Skeletal muscle tissue (tissue), 4 donors: ENCODE data around the gene ARFRP1. TPM values are rescaled to one million over a fixed set of nuclear protein-coding genes. Genes with fewer than 3 reads are reported as not detected.
"Not testable (repeated sequence)": the region's sequence is repeated elsewhere in the genome, so short reads cannot be mapped to it uniquely, and the experiment has no call there.

Experiments used
- H3K27ac ChIP-seq: one replicate; pipeline ENCODE4 v1.7.0; 2013; ENCODE audit warnings: mild to moderate bottlenecking, low read depth, low read length, inconsistent platforms
- H3K27me3 ChIP-seq, 3 donors: one replicate each; pipeline ENCODE4 v1.7.0; 2013; ENCODE audit warnings: low read length in 3 of 3; ENCODE audit not compliant: control insufficient read depth in 3 of 3, insufficient read depth in 3 of 3
- H3K36me3 ChIP-seq, 3 donors: one replicate each; pipeline ENCODE4 v1.7.0; 2013; ENCODE audit warnings: low read length in 3 of 3; ENCODE audit not compliant: control insufficient read depth in 3 of 3, insufficient read depth in 3 of 3
- H3K4me1 ChIP-seq, 3 donors: one replicate each; pipeline ENCODE4 v1.7.0; 2013; ENCODE audit warnings: low read length in 3 of 3, mild to moderate bottlenecking in 3 of 3; ENCODE audit not compliant: control insufficient read depth in 3 of 3, insufficient read depth in 3 of 3
- H3K4me3 ChIP-seq, 3 donors: one replicate each; pipeline ENCODE4 v1.7.0; 2013; ENCODE audit warnings: low read length in 3 of 3
- H3K9ac ChIP-seq, 3 donors: one replicate each; pipeline ENCODE4 v1.7.0; 2013; ENCODE audit warnings: low read length in 3 of 3, mild to moderate bottlenecking in 3 of 3, moderate library complexity in 2 of 3, low read depth in 1 of 3
- H3K9me3 ChIP-seq, 3 donors: one replicate each; pipeline ENCODE4 v1.7.0; 2013; ENCODE audit warnings: low read length in 3 of 3; ENCODE audit not compliant: control insufficient read depth in 3 of 3
- total RNA-seq: library from RNA; depleted of rRNA; stranded (reverse); fragments of >200 nt; gene quantifications from one replicate; pipeline ENCODE4 v1.2.3, GENCODE V29; 2014
- donor health status: Osteomylitis.

The ARFRP1 gene
- total RNA-seq, 1 donor from 2014 or later = 13.0 TPM

GRCh38 chr20:63663332-63664066 is 44.3 kb downstream of the ARFRP1 start:
- H3K4me1 ChIP-seq = peaks cover 8 to 13% (median 10%) of the 10 kb centered on the region in 3 donors
- H3K9me3 ChIP-seq = no peaks in the 10 kb centered on the region
- H3K27me3 ChIP-seq = no peaks in the 10 kb centered on the region
- H3K36me3 ChIP-seq = peaks cover 37 to 61% (median 49%) of the 10 kb centered on the region in 3 donors
- H3K27ac ChIP-seq = no peak overlapping the region
- no peak overlapping the region for H3K4me3 ChIP-seq
- no peak overlapping the region for H3K9ac ChIP-seq

- no peak overlapping the region for H3K27ac ChIP-seq
- H3K27me3 ChIP-seq = no peaks in the 10 kb centered on the region
- H3K9ac ChIP-seq = no peak overlapping the region
- H3K9me3 ChIP-seq = no peaks in the 10 kb centered on the region
- H3K4me3 ChIP-seq = no peak overlapping the region
- peaks cover 10 to 16% (median 14%) of the 10 kb centered on the region in 3 donors for H3K4me1 ChIP-seq
- H3K36me3 ChIP-seq = peaks cover 36 to 54% (median 46%) of the 10 kb centered on the region in 3 donors
Observed at GRCh38 chr20:63662813-63663189, 45.0 kb downstream of the ARFRP1 start.

DNA sequence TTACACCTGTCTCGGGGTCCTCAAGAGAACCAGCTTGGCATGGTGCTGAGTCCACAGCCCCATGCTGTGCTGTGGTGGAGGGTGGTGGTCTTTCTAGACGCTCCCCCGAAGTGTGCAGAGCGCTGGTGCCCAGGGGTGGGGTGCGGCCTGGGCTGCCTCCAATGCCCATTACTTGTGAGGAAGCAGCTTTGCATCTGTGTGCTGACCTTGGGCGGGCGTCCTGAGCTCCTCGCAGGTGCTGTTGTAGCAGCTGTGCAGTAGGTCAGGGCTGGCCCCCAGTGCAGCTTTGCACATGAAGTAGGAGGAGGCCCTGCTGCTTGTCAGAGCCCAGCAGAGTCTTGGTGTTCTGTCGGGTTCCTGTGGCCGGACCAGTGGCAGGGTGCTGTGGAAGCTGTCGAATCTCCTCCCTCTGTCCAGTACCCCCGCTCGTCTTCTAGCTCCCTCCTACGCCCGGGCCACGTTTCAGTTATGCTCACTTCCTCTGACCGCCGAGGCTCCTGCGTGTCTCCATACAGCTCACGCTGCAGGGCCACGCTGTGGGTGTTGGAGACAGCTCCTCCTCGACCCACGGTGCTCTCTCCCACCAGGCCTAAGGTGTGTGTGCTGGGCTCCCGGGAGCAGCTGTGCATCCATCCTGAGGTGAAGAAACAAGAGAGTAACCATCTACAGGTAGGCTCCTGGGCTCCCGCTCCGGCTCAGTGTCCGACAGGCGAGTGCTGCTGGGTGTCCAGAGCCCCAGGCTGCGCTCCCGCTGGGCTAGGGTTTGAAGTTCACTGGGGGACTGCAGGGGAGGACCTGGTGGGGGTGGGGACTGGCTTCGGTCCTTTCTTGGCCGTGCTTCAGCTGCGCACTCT is 45.6 kb downstream of the ARFRP1 start:
- peaks cover 31 to 48% (median 39%) of the 10 kb centered on the region in 3 donors for H3K36me3 ChIP-seq
- no peak overlapping the region for H3K27ac ChIP-seq
- no peak overlapping the region for H3K9ac ChIP-seq
- H3K9me3 ChIP-seq = no peaks in the 10 kb centered on the region
- H3K27me3 ChIP-seq = no peaks in the 10 kb centered on the region
- no peak overlapping the region for H3K4me3 ChIP-seq
- peaks cover 16 to 22% (median 21%) of the 10 kb centered on the region in 3 donors for H3K4me1 ChIP-seq

DNA sequence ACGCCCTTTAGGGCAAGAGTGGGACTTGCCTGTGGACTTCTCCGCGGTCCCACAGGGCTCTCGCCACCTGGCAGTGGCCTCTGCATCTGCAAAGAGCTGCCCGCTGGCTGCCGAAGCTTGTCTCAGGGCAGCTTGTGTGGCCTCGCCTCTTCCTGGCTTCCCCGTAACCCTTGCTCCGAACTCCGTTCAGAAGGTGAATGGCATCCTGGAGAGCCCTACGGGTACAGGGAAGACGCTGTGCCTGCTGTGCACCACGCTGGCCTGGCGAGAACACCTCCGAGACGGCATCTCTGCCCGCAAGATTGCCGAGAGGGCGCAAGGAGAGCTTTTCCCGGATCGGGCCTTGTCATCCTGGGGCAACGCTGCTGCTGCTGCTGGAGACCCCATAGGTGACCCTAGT is 46.7 kb downstream of the ARFRP1 start:
- peaks cover 26 to 42% (median 33%) of the 10 kb centered on the region in 3 donors for H3K36me3 ChIP-seq
- H3K9ac ChIP-seq = no peak overlapping the region
- peaks cover 22 to 27% (median 23%) of the 10 kb centered on the region in 3 donors for H3K4me1 ChIP-seq
- H3K9me3 ChIP-seq = no peaks in the 10 kb centered on the region
- H3K27ac ChIP-seq = no peak overlapping the region
- H3K4me3 ChIP-seq = no peak overlapping the region
- H3K27me3 ChIP-seq = no peaks in the 10 kb centered on the region

DNA sequence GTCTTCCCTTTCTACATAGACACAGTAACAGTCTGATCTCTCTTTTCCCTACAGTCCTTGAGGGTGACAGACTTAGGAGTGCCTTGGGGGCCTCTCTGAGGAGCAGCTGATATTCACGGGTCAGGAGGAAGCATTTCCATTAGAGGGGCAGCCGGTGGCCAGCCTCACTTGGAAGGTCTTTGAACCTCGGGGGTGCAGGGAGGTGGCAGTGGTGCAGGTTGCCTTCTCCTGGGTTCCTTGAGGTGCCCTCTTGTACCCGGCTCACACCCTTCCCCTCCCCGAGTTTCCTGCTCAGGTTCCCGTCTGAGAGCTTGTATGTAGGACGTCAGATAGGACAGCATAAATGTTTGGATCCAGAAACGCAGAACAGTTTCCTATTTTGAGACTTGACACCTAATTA is 47.2 kb downstream of the ARFRP1 start:
- no peaks in the 10 kb centered on the region for H3K27me3 ChIP-seq
- H3K4me1 ChIP-seq = peaks cover 22 to 27% (median 23%) of the 10 kb centered on the region in 3 donors
- H3K36me3 ChIP-seq = peaks cover 22 to 38% (median 32%) of the 10 kb centered on the region in 3 donors
- H3K4me3 ChIP-seq = no peak overlapping the region
- H3K9me3 ChIP-seq = no peaks in the 10 kb centered on the region
- no peak overlapping the region for H3K9ac ChIP-seq
- H3K27ac ChIP-seq = no peak overlapping the region

- H3K4me3 ChIP-seq, H3K9ac ChIP-seq, H3K27me3 ChIP-seq, H3K27ac ChIP-seq, H3K9me3 ChIP-seq: not testable (repeated sequence)
- Histone ChIP-seq H3K4me1 (peaks cover 23 to 27% (median 24%) of the 10 kb centered on the region in 3 donors), H3K36me3 (peaks cover 22 to 38% (median 32%) of the 10 kb centered on the region in 3 donors)
Observed at GRCh38 chr20:63660174-63660573, 47.6 kb downstream of the ARFRP1 start.

- Histone ChIP-seq H3K9ac (peak overlapping the region; percentile 95 to 96 (median 96)), H3K4me1 (peaks cover 23 to 27% (median 24%) of the 10 kb centered on the region in 3 donors), H3K27me3 (peaks cover 0 to 2% (median 0%) of the 10 kb centered on the region in 3 donors), H3K27ac (peak overlapping the region; percentile 89), H3K4me3 (peak overlapping the region; percentile 95 to 97 (median 97)), H3K9me3 (no peaks in the 10 kb centered on the region), H3K36me3 (peaks cover 20 to 38% (median 32%) of the 10 kb centered on the region in 3 donors)
Observed at GRCh38 chr20:63659370-63659769, 48.4 kb downstream of the ARFRP1 start.

DNA sequence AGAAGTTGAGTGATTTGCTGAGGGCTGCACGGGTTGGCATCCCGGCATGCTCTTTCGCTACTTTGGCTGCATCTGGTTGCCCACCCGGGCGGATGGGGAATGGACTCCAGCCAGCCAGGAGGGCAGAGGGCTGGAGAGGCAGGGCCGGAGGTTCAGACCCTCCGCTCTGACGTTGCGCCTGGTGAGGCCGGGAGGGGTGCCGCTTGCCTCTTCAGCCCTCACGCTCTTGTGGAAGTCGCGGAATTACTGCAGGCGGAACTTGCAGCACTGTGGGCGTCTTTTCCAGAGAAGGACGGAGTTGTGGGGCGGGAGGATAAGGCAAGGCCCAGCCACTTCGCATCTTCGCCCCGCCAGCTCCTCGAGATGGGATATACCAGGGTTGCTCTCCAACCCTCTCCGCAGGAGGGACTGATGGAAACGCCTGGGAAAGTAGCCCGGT is 49.0 kb downstream of the ARFRP1 start:
- Histone ChIP-seq H3K9me3 (no peaks in the 10 kb centered on the region), H3K27ac (peak overlapping the region; percentile 89), H3K36me3 (peaks cover 20 to 35% (median 28%) of the 10 kb centered on the region in 3 donors), H3K27me3 (peaks cover 0 to 3% (median 0%) of the 10 kb centered on the region in 3 donors), H3K4me3 (peak overlapping the region; percentile 95 to 97 (median 97)), H3K9ac (peak overlapping the region; percentile 95 to 96 (median 96)), H3K4me1 (peaks cover 24 to 30% (median 25%) of the 10 kb centered on the region in 3 donors)

DNA sequence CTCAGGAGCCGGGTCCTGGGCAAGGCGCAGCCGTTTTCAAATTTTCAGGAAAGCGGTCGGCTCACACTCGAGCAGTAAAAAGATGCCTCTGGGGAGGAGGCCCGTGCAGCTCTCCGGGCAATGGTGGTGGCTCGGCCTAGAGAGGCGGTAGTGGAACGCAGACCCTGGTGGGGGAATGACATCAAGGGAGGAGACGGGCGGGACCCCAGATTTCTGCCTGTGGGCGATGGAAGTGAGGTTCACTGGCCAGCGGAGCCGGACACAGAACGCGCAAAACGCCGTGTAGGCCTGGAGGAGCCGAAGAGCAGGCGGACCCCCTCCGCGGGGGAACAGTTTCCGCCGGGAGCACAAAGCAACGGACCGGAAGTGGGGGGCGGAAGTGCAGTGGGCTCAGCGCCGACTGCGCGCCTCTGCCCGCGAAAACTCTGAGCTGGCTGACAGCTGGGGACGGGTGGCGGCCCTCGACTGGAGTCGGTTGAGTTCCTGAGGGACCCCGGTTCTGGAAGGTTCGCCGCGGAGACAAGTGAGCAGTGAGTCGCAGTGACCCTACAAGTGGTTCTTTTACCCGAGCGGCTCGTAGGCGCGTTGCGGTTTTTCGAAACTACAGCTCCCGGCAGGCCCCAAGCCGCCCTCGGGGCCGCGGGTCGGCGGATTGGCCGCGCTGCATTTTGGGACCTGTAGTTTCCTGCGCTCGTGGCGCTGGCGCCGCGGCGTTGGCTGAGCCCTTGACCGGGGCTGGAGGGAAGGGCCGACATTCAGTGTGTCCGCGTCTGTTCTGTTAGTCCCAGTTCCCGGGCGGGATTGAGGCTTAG is 49.6 kb downstream of the ARFRP1 start, which contains the start of gene RTEL1:
Gene RTEL1 (plus strand): TSS at position 376 of the 812 bp plus-strand sequence. CDS start 1,091 bp downstream, outside the sequence.
- H3K9me3 ChIP-seq = no peaks in the 10 kb centered on the region
- H3K27me3 ChIP-seq = peaks cover 0 to 3% (median 0%) of the 10 kb centered on the region in 3 donors
- peak within 1 kb of the TSS; percentile 95 to 97 (median 97) for H3K4me3 ChIP-seq
- H3K4me1 ChIP-seq = peaks cover 24 to 33% (median 28%) of the 10 kb centered on the region in 3 donors
- peaks cover 15 to 30% (median 22%) of the 10 kb centered on the region in 3 donors for H3K36me3 ChIP-seq
- H3K27ac ChIP-seq = peak within 1 kb of the TSS; percentile 89
- H3K9ac ChIP-seq = peak within 1 kb of the TSS; percentile 95 to 96 (median 96)
